BJ (cell line): ENCODE measurements around the gene CPED1. TPM values are rescaled to one million over a fixed set of nuclear protein-coding genes. Genes with fewer than 3 reads are reported as not detected.

ENCODE experiments used
- CTCF ChIA-PET: fragments of 350-600 bp; formaldehyde crosslinking; extraction: SDS; loops from one replicate; lab custom pipeline; 2021; ENCODE audit warnings: antibody characterized with exemption, inconsistent platforms; lab: Yijun Ruan, JAX
- POLR2A ChIA-PET: fragments of 300-600 bp; sonication (Branson Sonifier 250); formaldehyde crosslinking; extraction: SDS; loops from one replicate; lab custom pipeline; 2021; ENCODE audit warnings: antibody characterized with exemption; lab: Charles Lee
- DNase-seq: peaks from one replicate; pipeline ENCODE4 v3.0.0-alpha.2; 2011; ENCODE audit warnings: low read depth
- H3K27me3 ChIP-seq: 2 replicates; pipeline ENCODE4 v1.6.0; 2011; ENCODE audit warnings: low read length; ENCODE audit not compliant: control insufficient read depth, insufficient read depth
- H3K36me3 ChIP-seq: 2 replicates; pipeline ENCODE4 v1.5.1; 2011; ENCODE audit warnings: low read length; ENCODE audit not compliant: control insufficient read depth, insufficient read depth
- H3K4me3 ChIP-seq: 2 replicates; pipeline ENCODE4 v1.5.1; 2011; ENCODE audit warnings: low read depth, mild to moderate bottlenecking, control low read depth, low read length
- polyA plus RNA-seq: library from polyadenylated mRNA; depleted of rRNA; stranded (reverse); fragments of >200 nt; gene quantifications from 2 replicates; pipeline ENCODE4 v1.2.3, GENCODE V29; 2011
- TF ChIP-seq, protein P1 (sequence below): IDR thresholded peaks from 2 replicates; pipeline ENCODE4 v1.5.1; 2011; ENCODE audit warnings: low read depth, mild to moderate bottlenecking, control low read depth, inconsistent platforms, low read length, moderate library complexity; ENCODE audit not compliant: insufficient read depth

Gene CPED1
- polyA plus RNA-seq, 1 experiment, result 18.3 TPM

- CTCF ChIA-PET, result no interaction called here
- DNase-seq, result no peak
- POLR2A ChIA-PET, result no interaction called here
Measured at GRCh38 chr7:121164247-121164646, 175.7 kb downstream of the CPED1 start.

GRCh38 chr7:121166916-121167315 lies 178.4 kb downstream of the CPED1 start:
- no peaks in the 10 kb centered on the region for H3K36me3 ChIP-seq
- H3K4me3 ChIP-seq, result no peak overlapping the region
- TF ChIP-seq, protein P1, sequence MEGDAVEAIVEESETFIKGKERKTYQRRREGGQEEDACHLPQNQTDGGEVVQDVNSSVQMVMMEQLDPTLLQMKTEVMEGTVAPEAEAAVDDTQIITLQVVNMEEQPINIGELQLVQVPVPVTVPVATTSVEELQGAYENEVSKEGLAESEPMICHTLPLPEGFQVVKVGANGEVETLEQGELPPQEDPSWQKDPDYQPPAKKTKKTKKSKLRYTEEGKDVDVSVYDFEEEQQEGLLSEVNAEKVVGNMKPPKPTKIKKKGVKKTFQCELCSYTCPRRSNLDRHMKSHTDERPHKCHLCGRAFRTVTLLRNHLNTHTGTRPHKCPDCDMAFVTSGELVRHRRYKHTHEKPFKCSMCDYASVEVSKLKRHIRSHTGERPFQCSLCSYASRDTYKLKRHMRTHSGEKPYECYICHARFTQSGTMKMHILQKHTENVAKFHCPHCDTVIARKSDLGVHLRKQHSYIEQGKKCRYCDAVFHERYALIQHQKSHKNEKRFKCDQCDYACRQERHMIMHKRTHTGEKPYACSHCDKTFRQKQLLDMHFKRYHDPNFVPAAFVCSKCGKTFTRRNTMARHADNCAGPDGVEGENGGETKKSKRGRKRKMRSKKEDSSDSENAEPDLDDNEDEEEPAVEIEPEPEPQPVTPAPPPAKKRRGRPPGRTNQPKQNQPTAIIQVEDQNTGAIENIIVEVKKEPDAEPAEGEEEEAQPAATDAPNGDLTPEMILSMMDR, result no peak
- POLR2A ChIA-PET, result interaction anchor here (0.6 kb wide), 1 partner anchor 30 kb away, joined by 4 read pairs; no protein-coding TSS in a partner anchor
- CTCF ChIA-PET, result no interaction called here
- no peak for DNase-seq
- H3K27me3 ChIP-seq, result no peaks in the 10 kb centered on the region

More at GRCh38 chr7:121164247-121164646, 175.7 kb downstream of the CPED1 start:
- no peak overlapping the region for H3K4me3 ChIP-seq
- H3K27me3 ChIP-seq, result no peaks in the 10 kb centered on the region
- no peaks in the 10 kb centered on the region for H3K36me3 ChIP-seq
- TF ChIP-seq, protein P1, result no peak

DNA sequence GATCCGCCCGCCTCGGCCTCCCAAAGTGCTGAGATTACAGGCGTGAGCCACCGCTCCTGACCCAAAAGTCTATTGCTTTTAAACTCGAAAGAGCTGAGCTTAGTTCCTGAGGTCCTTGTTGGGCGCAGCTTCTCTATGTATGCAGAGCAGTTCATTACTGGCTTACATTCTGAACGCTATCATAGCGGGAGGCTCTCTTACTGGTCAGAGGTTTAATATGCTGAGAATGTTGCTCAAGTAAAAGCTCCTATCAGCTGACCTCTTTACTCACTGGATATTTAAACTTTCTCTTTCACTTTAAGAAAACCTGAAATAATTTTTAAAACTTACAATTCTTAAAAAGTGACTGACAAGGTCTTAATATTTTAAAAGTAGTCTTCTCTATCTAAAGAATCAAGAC lies 179.5 kb downstream of the CPED1 start:
- Histone ChIP-seq H3K36me3 (no peaks in the 10 kb centered on the region), H3K4me3 (no peak overlapping the region), H3K27me3 (no peaks in the 10 kb centered on the region)
- TF ChIP-seq, protein P1, result no peak
- ChIA-PET POLR2A (no interaction called here), CTCF (no interaction called here)
- DNase-seq, result no peak

GRCh38 chr7:121169469-121169868 lies 181.0 kb downstream of the CPED1 start:
- TF ChIP-seq, protein P1, result no peak
- DNase-seq, result no peak
- Histone ChIP-seq H3K27me3 (no peaks in the 10 kb centered on the region), H3K36me3 (no peaks in the 10 kb centered on the region), H3K4me3 (no peak overlapping the region)
- ChIA-PET POLR2A (no interaction called here), CTCF (no interaction called here)

DNA sequence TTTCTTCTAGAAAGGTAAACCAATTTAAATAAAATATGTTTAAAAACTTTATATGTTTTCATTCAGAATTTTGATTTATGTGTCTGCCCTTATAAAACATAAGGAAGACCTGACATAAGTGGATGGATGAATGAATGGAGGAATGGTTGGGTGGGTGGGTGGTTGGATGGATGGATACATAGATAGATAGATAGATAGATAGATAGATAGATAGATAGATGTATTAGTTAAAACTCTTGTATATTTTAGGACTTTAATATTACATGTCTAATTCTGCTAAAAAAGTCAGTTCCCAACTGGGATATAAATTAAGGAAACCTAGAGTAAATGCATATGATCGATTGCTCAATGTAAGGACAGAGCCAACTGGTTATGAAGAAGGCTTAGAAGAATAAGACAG lies 184.0 kb downstream of the CPED1 start:
- DNase-seq, result no peak
- CTCF ChIA-PET, result no interaction called here
- no peak overlapping the region for H3K4me3 ChIP-seq
- TF ChIP-seq, protein P1, result no peak
- POLR2A ChIA-PET, result no interaction called here
- H3K36me3 ChIP-seq, result no peaks in the 10 kb centered on the region
- no peaks in the 10 kb centered on the region for H3K27me3 ChIP-seq
